OCI-LY7 (cell line): Measurements from ENCODE around the gene RNASEH2A. TPM values are rescaled to one million over a fixed set of nuclear protein-coding genes. Genes with fewer than 3 reads are reported as not detected.

Experiments
- BruUV-seq: library from RNA; stranded (reverse); fragments of 400-500 nt; replicated peaks from 2 replicates; lab custom pipeline; 2021; lab: Mats Ljungman, UMichigan
- CTCF ChIA-PET: fragments of 300-600 bp; sonication (Branson Sonifier 250); formaldehyde crosslinking; loops from one replicate; lab custom pipeline; 2022; ENCODE audit warnings: antibody characterized with exemption; ENCODE audit not compliant: unreplicated experiment; lab: Charles Lee
- POLR2A ChIA-PET: fragments of 300-600 bp; sonication (Branson Sonifier 250); formaldehyde crosslinking; loops from one replicate; lab custom pipeline; 2022; ENCODE audit warnings: antibody characterized with exemption; lab: Charles Lee
- DNase-seq: peaks from one replicate; pipeline ENCODE4 v3.0.0-alpha.2; 2015; ENCODE audit warnings: low spot score
- H2AFZ ChIP-seq: fragments of 200-600 bp; sonication (generic), shearing (Covaris generic); 2 replicates; pipeline ENCODE4 v1.6.1; 2014; ENCODE audit warnings: mild to moderate bottlenecking, antibody characterized with exemption, low read length, moderate library complexity
- H3K27ac ChIP-seq: fragments of 200-600 bp; sonication (generic); 2 replicates; pipeline ENCODE4 v1.5.1; 2014; ENCODE audit warnings: mixed run types, low read depth, mild to moderate bottlenecking, moderate library complexity, low read length, inconsistent platforms; ENCODE audit not compliant: poor library complexity, severe bottlenecking
- H3K36me3 ChIP-seq: fragments of 200-600 bp; sonication (generic); 2 replicates; pipeline ENCODE4 v1.6.1; 2014; ENCODE audit warnings: mild to moderate bottlenecking, antibody characterized with exemption, low read length, moderate library complexity, mixed read lengths; ENCODE audit not compliant: insufficient read depth
- H3K4me1 ChIP-seq: fragments of 200-600 bp; sonication (generic); 2 replicates; pipeline ENCODE4 v1.5.1; 2014; ENCODE audit warnings: mild to moderate bottlenecking, low read length; ENCODE audit not compliant: insufficient read depth, poor library complexity, severe bottlenecking
- H3K4me2 ChIP-seq: fragments of 200-600 bp; sonication (generic); 2 replicates; pipeline ENCODE4 v1.6.1; 2014; ENCODE audit warnings: mild to moderate bottlenecking, low read length
- H3K4me3 ChIP-seq: fragments of 200-600 bp; sonication (generic); 2 replicates; pipeline ENCODE4 v1.5.1; 2014; ENCODE audit warnings: mild to moderate bottlenecking, low read depth, low read length; ENCODE audit not compliant: poor library complexity, severe bottlenecking
- H3K79me2 ChIP-seq: fragments of 200-600 bp; sonication (generic); 2 replicates; pipeline ENCODE4 v1.6.1; 2016; ENCODE audit warnings: low read depth, mild to moderate bottlenecking, low read length, moderate library complexity, mixed read lengths; ENCODE audit not compliant: insufficient read depth
- H3K9me2 ChIP-seq: fragments of 200-600 bp; sonication (generic); 2 replicates; pipeline ENCODE4 v1.6.1; 2016; ENCODE audit warnings: mild to moderate bottlenecking, low read length, mixed read lengths; ENCODE audit not compliant: insufficient read depth
- H3K9me3 ChIP-seq: fragments of 200-600 bp; sonication (generic); 2 replicates; pipeline ENCODE4 v1.6.1; 2014; ENCODE audit warnings: mild to moderate bottlenecking, mixed run types, low read length, mixed read lengths
- H4K20me1 ChIP-seq: fragments of 200-600 bp; sonication (generic); 2 replicates; pipeline ENCODE4 v1.6.1; 2014; ENCODE audit warnings: mild to moderate bottlenecking, antibody characterized with exemption, low read length, moderate library complexity, mixed read lengths; ENCODE audit not compliant: insufficient read depth
- EZH2phosphoT487 ChIP-seq: fragments of 200-600 bp; sonication (generic); IDR thresholded peaks from 2 replicates; pipeline ENCODE4 v1.6.1; 2018; ENCODE audit warnings: low read depth, borderline replicate concordance, mild to moderate bottlenecking, mixed run types, antibody characterized with exemption, low read length, moderate library complexity, mixed read lengths
- intact Hi-C: fragments of 100-400 bp; cut with micrococcal nuclease; formaldehyde crosslinking; loops from one replicate; pipeline ENCODE4 v1.10.0; 2022; ENCODE audit not compliant: unreplicated experiment
- total RNA-seq, 2 experiments: library from RNA; depleted of rRNA in 1 of 2; stranded (reverse); fragments of >200 nt in 1 of 2; shearing (Covaris generic) in 1 of 2; gene quantifications; 2 replicates each; pipeline ENCODE4 v1.2.3, GENCODE V29; 2014 to 2022
- TF ChIP-seq, protein P1 (sequence below): fragments of 200-600 bp; sonication (generic); conservative IDR thresholded peaks from 2 replicates; pipeline ENCODE4 v1.5.1; 2014; ENCODE audit warnings: mild to moderate bottlenecking, antibody characterized with exemption, low read length, moderate library complexity, mixed read lengths

RNASEH2A gene
- total RNA-seq, 2 experiments from 2014 or later: 86.0 to 115 TPM

DNA sequence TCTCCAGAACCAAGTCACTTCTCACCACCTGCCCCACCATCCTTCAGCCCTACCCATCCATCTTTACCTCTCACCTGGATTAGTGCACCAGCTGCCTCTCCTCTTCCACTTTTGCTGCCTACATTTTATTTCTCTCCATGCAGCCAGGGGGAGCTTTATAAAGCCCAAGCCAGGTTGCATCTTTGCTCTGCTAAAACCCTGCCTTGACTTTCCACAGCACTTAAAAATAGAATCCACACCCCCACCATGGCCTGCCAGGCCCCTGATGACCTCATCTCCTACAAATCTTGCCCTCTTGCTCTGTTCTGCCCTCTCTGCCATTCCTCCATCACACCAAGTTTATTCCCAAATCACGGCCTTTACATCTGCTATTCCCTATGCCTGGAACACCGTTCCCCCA is 32.8 kb upstream of the RNASEH2A start:
- H3K9me3 ChIP-seq: no peaks in the 10 kb centered on the region
- no peak overlapping the region for H3K27ac ChIP-seq
- no peaks in the 10 kb centered on the region for H3K79me2 ChIP-seq
- H3K36me3 ChIP-seq: no peaks in the 10 kb centered on the region
- peaks cover 24% of the 10 kb centered on the region for H3K4me1 ChIP-seq
- H3K4me3 ChIP-seq: no peak overlapping the region
- intact Hi-C loops: no loop called here
- no peaks in the 10 kb centered on the region for H3K9me2 ChIP-seq
- no TSS peak for BruUV-seq
- ChIA-PET CTCF (no interaction called here), POLR2A (no interaction called here)
- TF ChIP-seq EZH2phosphoT487: no peak
- TF ChIP-seq, protein P1, sequence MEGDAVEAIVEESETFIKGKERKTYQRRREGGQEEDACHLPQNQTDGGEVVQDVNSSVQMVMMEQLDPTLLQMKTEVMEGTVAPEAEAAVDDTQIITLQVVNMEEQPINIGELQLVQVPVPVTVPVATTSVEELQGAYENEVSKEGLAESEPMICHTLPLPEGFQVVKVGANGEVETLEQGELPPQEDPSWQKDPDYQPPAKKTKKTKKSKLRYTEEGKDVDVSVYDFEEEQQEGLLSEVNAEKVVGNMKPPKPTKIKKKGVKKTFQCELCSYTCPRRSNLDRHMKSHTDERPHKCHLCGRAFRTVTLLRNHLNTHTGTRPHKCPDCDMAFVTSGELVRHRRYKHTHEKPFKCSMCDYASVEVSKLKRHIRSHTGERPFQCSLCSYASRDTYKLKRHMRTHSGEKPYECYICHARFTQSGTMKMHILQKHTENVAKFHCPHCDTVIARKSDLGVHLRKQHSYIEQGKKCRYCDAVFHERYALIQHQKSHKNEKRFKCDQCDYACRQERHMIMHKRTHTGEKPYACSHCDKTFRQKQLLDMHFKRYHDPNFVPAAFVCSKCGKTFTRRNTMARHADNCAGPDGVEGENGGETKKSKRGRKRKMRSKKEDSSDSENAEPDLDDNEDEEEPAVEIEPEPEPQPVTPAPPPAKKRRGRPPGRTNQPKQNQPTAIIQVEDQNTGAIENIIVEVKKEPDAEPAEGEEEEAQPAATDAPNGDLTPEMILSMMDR: peak; percentile 57
- no peaks in the 10 kb centered on the region for H4K20me1 ChIP-seq
- no peak overlapping the region for H3K4me2 ChIP-seq
- DNase-seq: peak; percentile 45
- no peak overlapping the region for H2AFZ ChIP-seq

DNA sequence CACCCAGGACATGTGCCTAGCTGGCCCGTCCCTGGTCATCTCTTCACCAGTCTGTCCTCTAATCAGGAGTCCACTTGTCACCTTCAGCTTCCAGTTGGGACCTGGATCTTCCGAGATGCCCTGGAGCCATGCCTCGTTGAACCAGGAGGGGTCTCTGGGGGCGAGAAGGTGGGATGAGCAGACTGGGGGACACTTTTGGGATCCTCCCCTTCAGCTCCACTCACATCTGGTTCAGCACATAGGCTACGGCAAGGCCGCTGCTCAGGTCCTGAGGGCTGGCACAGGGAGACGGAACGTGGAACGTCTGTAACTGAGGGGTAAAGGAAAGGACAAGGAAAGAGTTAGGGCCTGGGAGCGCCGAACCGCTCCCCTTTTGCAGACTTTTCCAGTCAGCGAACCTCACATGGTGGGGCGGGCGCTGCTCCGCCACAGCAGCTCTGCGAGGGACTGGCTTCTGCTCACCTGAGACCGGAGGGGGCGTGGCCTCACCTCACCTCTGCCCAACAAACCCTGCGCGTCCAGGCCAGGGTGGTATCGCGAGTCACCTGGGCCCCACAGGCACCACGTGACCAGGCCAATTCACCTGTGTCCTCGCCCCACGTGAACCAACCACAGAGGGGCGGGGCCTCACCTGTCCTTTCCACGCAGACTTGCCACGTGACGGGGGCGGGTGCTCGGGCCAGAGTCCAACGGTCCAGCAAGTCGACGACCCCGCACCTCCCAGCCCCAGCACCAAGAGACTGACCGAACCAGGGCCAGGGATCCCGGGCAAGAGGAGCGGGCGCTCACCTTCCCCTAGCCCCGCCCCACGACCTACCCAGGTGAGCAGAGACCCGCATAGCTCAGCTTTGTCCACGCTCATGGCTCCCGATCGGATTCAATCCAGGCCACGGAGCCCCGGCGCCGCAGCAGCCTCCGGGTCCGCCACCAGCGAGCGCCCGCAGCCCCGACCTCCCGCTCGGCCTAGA is 31.5 kb upstream of the RNASEH2A start, which contains the start of gene HOOK2:
TSS of gene HOOK2 (minus strand) at position 965 of the 968 bp plus-strand sequence. CDS start at position 862, 103 bp downstream.
- Histone ChIP-seq H3K27ac (no peak within 1 kb of the TSS), H3K9me3 (no peaks in the 10 kb centered on the region), H3K4me1 (peaks cover 34% of the 10 kb centered on the region), H2AFZ (no peak within 1 kb of the TSS; the same call in 1 of the 2 replicates), H3K4me2 (peak within 1 kb of the TSS; percentile 79), H3K4me3 (peak within 1 kb of the TSS; percentile 70), H4K20me1 (no peaks in the 10 kb centered on the region), H3K36me3 (no peaks in the 10 kb centered on the region), H3K79me2 (no peaks in the 10 kb centered on the region), H3K9me2 (no peaks in the 10 kb centered on the region)
- TF ChIP-seq, protein P1: no peak
- TF ChIP-seq EZH2phosphoT487: no peak
- ChIA-PET CTCF (no interaction called here), POLR2A (no interaction called here)
- no peak for DNase-seq
- intact Hi-C loops: no loop called here
- no TSS peak for BruUV-seq
